ENCODE results near the gene TBC1D3C.
"Not testable (repeated sequence)": the region's sequence is repeated elsewhere in the genome, so short reads cannot be mapped to it uniquely, and the experiment has no call there.

- TF ChIP-seq CTCF (conservative IDR thresholded peaks at IDR 0.05; ENCODE audit: low read depth, low read length); EZH2 (IDR thresholded peaks at IDR 0.05; ENCODE audit: borderline replicate concordance, low read depth, low read length, poor library complexity, severe bottlenecking): not testable (repeated sequence)
These were observed at the start of gene TBC1D3C for GRCh38 chr17:38068534-38068933.

Data from A673 (cell line).